HG03558 (cell line): Measurements from ENCODE around the gene GLS.
"Not testable (repeated sequence)": the region's sequence is repeated elsewhere in the genome, so short reads cannot be mapped to it uniquely, and the experiment has no call there.

ENCODE experiments used
- ATAC-seq: cut with Tn5 transposase; IDR thresholded peaks from one replicate; pipeline ENCODE4 v1.9.1; 2021; ENCODE audit warnings: moderate number of reproducible peaks; ENCODE audit not compliant: unreplicated experiment; ENCODE audit errors: extremely low read depth

GLS gene

DNA sequence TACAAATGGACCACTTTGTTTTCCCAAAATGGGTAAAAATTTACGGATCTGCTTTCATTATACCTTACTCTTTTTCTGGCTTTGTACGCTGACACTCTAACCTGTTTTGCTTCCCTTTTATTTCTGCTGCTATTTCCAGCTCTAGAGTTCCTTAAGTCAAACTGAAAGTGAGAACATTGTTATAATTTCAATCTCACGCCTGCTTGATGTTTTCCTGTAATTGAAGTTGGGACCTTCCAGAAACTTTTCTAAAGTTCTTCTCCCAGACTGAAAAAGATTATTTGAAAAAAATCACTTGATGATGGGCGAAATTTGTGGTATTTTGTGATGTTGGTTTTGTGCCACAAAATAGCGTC is 1.8 kb downstream of the GLS start:
- ATAC-seq: no peak

DNA sequence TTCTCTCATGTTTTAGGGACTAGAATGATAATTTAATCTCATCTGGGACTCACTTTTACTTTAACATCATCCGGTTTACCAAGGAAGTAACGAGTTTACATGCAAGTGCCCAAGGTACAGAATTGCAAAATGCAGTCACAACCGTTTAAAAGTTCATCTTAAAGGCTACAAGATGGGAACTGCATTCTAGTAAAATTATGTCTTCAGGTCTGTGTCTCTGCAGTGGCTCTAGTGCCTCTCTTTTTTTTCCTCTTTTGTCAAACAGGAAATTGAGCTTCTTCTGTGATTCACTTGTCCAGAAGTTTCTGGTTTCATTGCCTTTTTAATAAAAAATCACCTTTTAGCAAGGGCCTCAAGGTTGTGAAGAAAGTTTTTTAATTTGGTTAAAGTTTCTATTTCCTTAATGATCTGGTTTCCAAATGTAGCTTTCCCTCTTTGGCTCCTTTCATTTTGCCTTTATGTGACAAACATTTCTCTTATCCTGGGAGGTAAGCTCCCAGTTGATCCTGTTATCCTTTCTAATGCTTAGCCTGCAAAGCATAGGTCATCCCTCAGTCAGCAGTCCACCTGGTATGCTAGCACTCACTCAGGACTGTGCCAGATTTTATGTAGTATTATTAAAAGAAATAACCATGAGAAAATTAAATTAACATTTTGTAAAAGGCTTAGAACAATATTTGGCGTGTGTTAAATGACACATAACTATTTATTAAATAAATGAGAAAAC is 2.4 kb downstream of the GLS start:
- ATAC-seq: no peak

DNA sequence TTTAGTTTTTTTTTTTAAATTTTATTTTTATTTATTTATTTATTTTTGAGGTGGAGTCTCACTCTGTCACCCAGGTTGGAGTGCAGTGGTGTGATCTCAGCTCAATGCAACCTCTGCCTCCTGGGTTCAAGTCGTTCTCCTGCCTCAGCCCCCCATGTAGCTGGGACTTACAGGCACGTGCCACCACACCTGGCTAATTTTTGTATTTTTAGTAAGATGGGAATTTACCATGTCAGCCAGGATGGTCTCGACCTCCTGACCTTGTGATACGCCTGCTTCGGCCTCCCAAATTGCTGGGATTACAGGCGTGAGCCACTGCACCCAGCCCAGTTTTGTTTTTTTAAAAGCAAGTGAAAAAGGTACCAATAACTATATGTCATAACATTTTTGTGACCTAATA is 5.2 kb downstream of the GLS start:
- ATAC-seq: not testable (repeated sequence)

DNA sequence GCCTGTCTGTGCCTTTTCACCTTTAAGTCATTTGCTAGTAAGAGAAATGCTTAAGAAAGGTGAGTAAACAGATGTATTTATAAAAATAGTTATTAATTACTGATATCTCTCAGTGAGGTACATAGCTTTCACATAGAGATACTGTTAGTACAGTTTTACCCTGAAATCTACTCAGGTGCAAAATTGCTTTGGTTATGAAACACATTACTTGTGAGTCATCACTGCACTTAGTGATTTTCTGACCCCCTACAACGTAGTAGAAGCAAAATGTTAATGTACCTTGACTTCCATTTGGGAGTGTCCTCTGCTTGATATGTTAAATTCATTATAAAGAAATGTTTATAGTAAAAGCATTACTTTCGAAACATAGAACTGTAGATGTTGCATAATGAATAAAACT is 6.5 kb downstream of the GLS start:
- peak; percentile 60 for ATAC-seq

DNA sequence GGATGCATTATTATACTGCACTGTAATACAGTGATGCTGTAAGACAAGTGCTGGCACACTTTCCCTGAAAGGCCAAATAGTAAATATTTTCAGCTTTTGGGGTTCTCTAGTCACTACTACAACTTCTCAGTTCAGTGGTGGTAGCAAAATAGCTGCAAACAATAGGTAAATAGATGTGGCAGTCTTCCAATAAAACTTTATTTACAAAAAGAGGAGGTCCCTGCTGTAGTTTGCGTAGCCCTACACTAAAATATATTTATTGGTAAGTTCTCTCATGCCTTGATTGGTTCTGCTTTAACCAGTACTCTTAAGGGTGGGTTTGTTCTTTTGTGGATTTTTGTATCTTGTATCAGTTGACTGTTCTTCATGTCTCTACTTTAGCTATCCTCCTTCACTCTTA is 7.8 kb downstream of the GLS start:
- ATAC-seq: no peak

DNA sequence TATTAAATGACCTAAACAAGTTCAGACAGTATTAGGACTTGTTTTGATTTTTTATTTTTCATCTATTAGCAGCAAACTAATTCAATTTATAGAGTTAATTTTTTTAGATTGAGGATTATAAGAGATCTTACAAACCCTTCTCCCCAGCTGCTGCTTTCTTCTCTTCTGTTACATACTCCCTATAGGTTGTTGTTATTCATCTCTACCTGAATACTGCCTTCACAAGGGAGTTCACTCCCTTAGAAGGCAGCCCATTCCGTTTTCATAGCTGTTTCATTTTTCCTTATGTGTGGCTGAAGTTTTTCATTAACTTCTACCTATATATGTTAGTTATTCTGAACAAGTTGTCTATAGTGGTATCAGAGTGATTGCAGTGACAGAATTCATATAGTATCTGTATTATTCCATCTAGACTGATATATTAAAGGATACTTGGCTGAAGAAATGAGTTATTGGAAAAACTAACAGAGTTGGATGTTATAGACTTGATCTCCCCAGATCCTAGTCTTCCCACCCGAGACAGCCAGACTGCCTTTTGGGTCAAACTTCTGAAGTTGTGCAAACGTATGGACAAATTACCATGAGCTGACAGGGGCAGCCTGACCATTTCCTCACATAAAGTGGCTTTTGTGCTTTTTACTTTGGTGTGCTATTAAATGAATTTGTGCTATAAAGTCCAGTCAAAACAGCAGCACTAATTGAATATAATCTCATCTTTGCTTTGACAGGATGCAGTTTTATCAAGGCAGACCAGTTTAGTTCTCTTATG is 8.7 kb downstream of the GLS start:
- ATAC-seq: no peak

DNA sequence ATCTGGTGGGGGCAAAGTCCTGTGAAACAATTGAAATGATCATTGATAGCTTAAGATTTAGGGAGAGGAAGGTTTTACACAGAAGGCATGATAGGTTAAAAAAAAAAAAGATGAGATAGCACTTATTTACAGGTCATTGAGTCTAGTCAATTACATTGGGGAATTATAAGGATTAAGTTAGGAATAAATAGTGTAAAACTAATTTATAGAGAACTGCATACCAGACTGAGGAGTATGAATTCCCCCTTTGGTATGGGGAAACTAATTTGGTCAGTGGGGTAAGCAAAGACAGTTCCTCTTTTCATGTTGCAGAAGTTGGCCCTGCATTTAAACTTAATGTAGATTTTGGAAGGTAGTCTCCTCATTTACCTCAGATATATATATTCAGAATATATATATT is 10.8 kb downstream of the GLS start:
- no peak for ATAC-seq

DNA sequence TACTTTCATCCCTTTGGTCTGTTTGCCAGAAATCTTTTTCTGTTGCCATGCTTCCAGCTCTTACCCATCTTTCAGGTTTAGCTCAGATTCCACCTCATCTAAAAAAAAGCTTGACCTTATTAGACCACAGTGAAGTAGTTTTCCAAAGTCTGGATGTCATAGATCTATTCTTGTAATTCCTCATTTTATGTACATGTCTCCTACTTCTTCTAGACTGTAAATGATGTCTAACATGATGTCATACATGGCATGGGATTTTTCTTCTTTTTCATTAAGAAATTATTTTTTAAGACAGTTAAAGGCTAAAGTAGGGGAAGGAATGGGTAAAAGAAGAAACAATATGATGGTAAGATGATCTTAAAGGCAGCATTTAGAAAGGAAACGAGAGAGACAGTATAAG is 11.3 kb downstream of the GLS start:
- no peak for ATAC-seq

DNA sequence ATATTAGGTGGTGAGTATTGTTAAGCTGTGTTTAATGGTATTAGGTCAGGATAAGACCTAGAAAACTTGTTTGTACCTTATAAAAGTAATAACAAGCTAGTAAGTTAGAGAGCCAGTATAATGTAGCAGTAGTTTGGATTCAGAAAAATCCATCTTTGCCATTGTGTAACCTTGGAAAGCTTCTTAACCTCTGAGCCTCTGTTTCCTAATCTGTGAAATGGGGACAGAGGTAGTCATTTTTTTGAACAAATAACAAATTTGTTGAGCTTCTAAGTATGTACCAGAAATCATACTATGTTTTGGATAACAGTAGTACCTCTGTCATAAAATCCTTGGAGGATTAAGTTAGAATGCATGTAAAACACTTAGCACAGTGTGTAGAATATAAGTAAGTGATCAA is 12.5 kb downstream of the GLS start:
- no peak for ATAC-seq

DNA sequence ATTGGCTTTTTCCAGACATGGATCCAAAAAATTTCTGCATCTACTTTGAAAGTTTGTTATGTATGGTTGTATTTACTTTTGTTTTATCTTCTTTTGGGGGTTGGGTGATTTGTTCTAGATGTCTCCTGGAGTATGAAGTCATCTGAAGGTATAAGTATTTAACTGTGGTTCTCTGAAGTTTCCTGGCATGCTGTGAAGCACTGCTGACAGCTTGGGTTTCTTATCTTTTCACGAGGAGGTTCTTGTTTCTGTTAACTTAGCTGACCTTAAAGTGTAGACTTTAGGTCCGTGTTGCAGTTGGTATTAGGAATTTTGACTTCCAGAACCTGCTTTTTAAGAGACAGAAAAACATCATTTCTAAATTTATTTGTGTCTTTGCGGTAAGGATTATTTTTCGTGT is 15.9 kb downstream of the GLS start:
- ATAC-seq: no peak

DNA sequence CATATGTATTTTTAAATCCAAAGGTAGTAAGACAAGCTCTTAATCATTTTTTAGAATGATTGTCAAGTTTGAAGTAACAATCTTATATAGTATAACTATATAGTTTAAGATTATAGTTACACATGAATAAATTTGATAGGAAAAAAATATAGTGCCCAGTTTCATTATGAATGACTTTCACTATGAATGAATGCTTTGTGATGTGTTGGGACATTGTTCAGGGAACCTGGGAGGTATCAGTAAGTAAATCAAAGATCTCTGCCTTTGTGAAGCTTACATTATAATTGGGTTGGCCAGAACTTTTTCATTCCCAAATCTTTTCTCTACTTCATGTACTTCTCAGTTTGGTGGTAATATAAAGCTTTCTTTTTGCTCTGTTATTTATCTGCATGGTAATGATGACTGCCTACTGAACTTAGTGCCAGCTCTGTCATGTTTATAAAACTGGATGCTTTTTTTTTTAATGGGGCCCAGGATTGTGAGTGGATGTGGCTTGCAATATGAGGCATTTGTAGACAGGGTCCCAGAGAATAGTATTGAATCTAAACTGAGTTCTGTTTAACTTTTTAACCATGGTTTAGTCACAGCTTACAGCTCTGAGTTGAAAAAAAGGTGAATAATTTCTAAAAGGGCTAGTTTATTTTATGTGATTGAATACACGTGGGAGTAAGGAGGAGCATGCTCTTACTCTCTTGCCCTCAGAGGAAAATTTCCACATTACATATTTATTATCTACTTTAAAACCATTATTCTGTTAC is 23.3 kb downstream of the GLS start:
- no peak for ATAC-seq

DNA sequence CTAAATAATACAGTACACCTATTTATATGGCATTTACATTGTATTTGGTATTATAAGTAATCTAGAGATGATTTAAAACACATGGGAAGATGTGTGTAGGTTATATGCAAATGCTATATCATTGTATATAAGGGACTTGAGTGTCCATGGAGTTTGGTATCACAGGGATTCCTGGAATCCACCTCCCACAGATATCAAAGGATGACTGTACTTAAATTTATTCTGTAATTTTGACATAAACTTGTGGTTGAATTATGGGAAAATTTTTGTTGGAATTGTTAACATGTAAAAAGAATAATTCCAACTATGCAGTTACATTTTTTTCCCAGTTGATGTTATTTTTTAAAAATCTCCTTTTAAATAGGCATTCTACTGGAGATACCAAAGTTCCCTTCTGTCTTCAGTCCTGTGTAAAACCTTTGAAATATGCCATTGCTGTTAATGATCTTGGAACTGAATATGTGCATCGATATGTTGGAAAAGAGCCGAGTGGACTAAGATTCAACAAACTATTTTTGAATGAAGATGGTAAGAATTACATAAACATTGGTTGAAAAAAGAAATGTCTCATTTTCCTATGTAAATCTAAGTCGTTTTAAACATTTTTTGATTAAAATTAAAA is 24.1 kb downstream of the GLS start:
- ATAC-seq: no peak

DNA sequence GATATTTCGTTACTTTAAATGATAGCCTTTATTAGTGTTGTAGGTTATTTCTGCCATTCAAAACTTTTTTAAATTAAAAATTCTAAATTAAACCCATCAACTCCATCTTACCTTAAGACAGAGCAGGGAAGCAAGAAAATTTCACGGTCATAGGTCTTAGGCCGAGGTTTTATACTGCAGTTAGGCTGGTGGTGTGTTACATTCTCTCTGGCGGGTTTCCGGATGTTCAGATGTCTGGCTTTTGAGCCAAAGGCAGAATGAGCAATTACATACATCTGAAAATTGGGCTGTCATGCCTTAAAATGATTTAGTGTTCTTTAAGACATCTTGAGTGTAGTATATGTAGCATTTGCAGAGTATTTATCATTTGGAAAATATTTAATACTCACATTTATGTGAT is 27.9 kb downstream of the GLS start:
- ATAC-seq: no peak

DNA sequence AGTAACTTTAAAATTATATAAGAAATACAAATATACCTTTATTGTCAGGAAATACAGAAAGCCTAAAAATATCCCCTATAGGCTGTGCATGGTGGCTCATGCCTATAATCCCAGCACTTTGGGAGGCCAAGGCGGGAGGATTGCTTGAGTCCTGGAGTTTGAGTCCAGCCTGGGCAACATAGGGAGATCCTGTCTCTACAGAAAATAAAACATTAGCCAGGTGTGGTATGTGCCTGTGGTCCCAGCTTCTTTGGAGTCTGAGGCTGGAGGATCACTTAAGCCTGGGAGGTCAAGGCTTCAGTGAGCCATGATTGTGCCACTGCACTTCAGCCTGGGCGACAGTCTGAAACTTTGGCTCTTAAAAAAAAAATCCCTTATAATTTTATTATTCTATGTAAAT is 29.1 kb downstream of the GLS start:
- ATAC-seq: no peak

DNA sequence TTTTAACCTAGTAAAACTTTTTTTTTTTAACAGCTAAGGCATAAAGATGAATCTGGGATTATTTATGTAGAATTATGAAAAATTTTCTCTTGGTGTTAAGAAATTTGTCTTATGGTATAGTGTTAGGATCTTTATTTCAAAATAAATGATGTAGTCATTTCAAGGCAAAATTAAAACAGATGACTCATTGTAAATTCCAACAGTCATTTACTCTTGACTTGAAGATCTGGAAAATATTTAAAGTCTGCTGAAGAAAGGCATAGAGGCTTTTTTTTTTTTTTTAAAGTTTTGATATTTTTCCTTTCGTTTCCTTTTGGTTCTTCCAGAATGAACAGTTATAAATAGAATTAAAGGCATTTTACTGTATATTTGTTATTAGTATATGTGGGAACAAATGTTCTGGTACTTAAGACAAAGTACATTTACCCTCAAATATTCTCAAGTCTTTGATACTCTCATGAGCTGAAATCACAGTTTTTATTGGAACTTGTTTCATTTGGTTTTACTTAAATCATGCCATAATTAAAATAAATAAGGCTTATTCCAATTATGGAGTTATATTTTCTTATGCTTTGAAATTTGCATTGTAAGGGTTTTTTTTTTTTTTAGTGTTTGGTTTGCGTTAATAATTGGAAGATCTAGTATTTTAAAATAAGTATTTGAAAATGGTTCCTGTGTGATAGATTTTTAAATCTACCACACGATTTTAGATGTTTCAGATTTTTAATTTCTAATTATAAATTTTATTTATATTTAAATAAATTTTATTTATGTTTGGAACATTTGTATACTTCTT is 29.9 kb downstream of the GLS start:
- ATAC-seq: no peak

DNA sequence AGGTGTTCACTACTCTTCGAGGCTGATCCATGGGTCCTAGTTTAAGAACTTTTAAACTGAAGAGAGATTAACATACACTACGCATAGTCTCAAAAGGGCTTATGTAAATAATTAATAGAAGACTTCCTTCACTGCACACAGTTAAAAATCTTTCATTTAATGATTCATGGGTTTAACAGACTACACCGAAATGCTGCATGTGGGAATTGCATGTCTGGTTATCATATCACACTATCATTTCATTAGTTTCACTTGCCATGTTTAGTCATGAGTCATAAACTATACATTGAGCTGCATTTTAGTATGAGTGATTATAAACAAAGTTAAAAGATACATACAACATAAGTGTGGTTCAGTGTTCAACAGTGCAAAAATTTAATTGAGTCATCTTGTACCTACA is 31.2 kb downstream of the GLS start:
- peak; percentile 93 for ATAC-seq

DNA sequence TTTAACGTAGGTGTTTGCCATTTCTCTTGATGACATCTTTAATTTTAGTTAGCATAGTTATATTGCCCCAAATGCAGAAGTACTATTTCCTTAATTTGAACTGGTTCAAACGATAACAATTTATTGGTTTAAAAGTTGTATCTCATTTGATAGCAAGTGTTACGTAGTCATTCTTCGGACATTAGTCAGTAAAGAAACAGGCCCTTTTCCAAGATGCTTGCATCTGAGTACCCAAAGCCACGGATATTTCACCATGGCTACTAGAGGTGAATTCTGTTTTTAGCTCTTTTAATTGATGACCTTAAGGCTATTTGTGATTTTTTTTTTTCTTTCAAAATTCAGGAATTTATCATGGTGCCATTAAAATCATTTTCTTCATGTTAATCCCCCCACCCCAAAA is 32.1 kb downstream of the GLS start:
- no peak for ATAC-seq

DNA sequence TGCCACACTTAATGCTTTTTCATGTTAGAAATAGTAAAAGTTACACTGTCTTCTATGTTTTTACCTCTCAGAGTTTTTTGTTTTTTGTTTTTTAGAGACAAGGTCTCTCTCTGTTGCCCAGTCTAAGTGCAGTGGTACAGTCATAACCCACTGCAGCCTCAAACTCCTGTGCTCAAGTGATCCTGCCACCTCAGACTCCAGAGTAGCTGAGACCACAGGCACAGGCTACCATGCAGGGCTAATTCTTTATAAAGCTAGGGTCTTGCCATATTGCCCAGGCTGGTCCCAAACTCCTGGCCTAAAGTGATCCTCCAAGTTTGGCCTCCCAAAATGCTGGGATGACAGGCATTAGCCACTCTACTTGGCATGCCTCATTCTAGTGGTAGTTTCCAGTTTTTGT is 33.1 kb downstream of the GLS start:
- no peak for ATAC-seq

DNA sequence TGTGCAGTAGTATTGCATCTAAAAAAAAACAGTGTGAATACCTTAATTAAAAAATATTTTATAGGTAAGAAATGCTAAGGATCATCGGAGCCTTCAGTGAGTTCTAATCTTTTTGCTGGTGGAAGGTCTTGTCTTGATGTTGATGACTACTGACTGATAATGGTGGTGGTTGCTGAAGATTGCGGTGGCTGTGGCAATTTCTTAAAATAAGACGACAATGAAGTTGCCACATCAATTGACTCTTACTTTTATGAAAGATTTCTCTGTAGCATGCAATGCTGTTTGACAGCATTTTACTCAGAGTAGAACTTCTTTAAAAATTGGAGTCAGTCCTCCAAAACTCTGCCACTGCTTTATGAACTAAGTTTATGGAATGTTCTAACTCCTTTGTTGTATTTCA is 36.2 kb downstream of the GLS start:
- no peak for ATAC-seq

DNA sequence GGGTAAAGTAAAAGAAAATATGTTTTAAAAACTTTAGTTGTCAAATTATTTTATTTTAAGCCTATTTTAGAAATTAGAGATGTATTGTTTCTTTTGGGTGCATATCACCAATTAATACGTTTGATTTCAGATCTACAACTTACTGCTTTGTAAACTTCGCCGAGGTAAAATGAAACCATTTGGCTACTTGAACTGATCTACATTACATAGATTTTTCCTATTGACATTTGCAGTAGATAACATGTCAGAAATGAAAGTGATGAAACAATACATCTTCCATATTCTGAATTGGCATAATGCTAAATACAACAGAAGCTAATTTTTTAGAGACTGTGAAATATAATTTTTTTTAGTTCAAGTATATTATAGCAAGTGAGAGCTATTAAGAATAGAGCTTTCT is 39.5 kb downstream of the GLS start:
- no peak for ATAC-seq
